Stomach (tissue), 9 donors: Measurements from ENCODE around the gene ITGA7. TPM values are rescaled to one million over a fixed set of nuclear protein-coding genes. Genes with fewer than 3 reads are reported as not detected.

Source experiments
- DNase-seq, 2 donors: peaks; one replicate each; pipeline versions ENCODE4 v3.0.0 to v3.0.0-alpha.2; 2013 to 2019
- H3K27ac ChIP-seq, 5 donors: fragments of 200-600 bp in 4 of 5; sonication (generic) in 4 of 5; one replicate each; pipeline ENCODE4 v1.5.1; 2013 to 2019; ENCODE audit warnings: mild to moderate bottlenecking in 1 of 5, moderate library complexity in 1 of 5
- H3K27me3 ChIP-seq, 3 donors: fragments of 200-600 bp; sonication (generic); one replicate each; pipeline ENCODE4 v1.5.1; 2017 to 2019; ENCODE audit warnings: mixed run types in 1 of 3
- H3K36me3 ChIP-seq, 4 donors: fragments of 200-600 bp; sonication (generic); 1 replicate in 3 of 4; 2 replicates in 1 of 4; pipeline ENCODE4 v1.5.1; 2016 to 2019
- H3K4me1 ChIP-seq, 4 donors: fragments of 200-600 bp; sonication (generic); one replicate each; pipeline ENCODE4 v1.5.1; 2016 to 2019
- H3K4me3 ChIP-seq, 4 donors: fragments of 200-600 bp; sonication (generic) in 3 of 4; one replicate each; pipeline ENCODE4 v1.5.1; 2016 to 2019; ENCODE audit warnings: mild to moderate bottlenecking in 1 of 4
- H3K9me3 ChIP-seq, 4 donors: fragments of 200-600 bp; sonication (generic); one replicate each; pipeline ENCODE4 v1.5.1; 2016 to 2019
- EP300 ChIP-seq: sonication (generic); formaldehyde crosslinking; IDR thresholded peaks from one replicate; pipeline ENCODE4 v1.6.1; 2017; ENCODE audit warnings: antibody characterized with exemption
- POLR2A ChIP-seq, 4 donors: fragments of 450-650 bp; IDR thresholded peaks; one replicate each; pipeline ENCODE4 v1.6.1; 2016; ENCODE audit warnings: antibody characterized with exemption in 4 of 4, control low read depth in 2 of 4, mild to moderate bottlenecking in 1 of 4, moderate library complexity in 1 of 4
- POLR2AphosphoS5 ChIP-seq, 3 donors: sonication (generic); formaldehyde crosslinking; IDR thresholded peaks; one replicate each; pipeline ENCODE4 v1.6.1; 2016; ENCODE audit warnings: antibody characterized with exemption in 3 of 3
- WGBS, 5 donors: extraction: QIAGEN DNeasy Blood & Tissue Kit in 3 of 5; methylation state at CpG; one replicate each; pipeline versions ENCODE4 v1.1.5 to v1.1.7; 2013 to 2018; 5-methylcytosine and 5-hydroxymethylcytosine counted together
- intact Hi-C: fragments of 100-400 bp; cut with DNase I; formaldehyde crosslinking; loops from one replicate; pipeline ENCODE4 v1.15.1; 2023; ENCODE audit warnings: low total_unique reads
- polyA plus RNA-seq, 3 donors: library from polyadenylated mRNA; stranded (reverse); fragments of 200-250 nt; gene quantifications; one replicate each; pipeline ENCODE4 v1.2.3, GENCODE V29; 2013
- total RNA-seq, 5 donors: library from RNA; depleted of rRNA; stranded (reverse); fragments of >200 nt; gene quantifications; one replicate each; pipeline versions ENCODE4 v1.1.0 to v1.2.3, GENCODE V29; 2014 to 2016
- TF ChIP-seq, protein P1 (sequence below), 7 experiments: fragments of 450-650 bp in 4 of 7; fragments of 200-600 bp in 3 of 7; sonication (generic) in 3 of 7; IDR thresholded peaks; one replicate each; pipeline ENCODE4 v1.5.1; 2016 to 2019; ENCODE audit warnings: antibody characterized with exemption in 7 of 7, control low read depth in 2 of 7, mild to moderate bottlenecking in 1 of 7
- donor health status: healthy with polysubstance abuse.
- donor health status: Bipolar disorder and iron deficiency.
- donor health status: healthy.

The ITGA7 gene
- total and polyA plus RNA-seq, 8 donors, result 3.5 to 188 (median 46.3) TPM

DNA sequence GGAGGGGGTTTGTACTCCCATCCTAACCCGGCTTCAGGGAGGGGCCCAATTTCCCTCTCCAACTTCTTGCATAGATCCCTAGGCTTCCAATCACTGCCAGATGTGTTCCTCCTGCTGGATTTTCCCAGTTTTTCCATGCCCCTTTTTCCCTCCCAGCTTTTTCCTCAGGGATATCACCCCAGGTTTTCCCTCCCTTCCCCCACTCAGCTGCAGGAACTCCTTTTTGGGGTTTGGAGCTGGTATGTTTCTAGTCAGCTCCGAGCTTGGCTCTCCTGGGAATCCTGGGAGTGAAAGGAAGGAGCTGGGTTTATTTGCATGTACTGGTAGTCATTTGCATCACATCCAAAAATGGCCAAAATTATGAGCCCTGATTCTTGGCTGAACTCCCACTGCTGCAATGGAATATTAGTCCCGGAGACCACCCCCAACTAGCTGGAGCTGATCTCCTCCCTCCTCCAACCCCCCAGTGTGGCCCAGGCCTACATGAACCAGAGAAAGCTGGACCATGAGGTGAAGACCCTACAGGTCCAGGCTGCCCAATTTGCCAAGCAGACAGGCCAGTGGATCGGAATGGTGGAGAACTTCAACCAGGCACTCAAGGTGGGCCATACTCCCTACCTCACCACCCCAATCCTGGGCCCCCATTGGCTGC, 11.0 kb upstream of the ITGA7 start:
- Histone ChIP-seq H3K4me1 (peaks cover 75 to 85% (median 82%) of the 10 kb centered on the region in 4 donors), H3K36me3 (peaks cover 0 to 24% (median 6%) of the 10 kb centered on the region in 4 donors), H3K4me3 (no peak overlapping the region), H3K27me3 (no peaks in the 10 kb centered on the region), H3K9me3 (no peaks in the 10 kb centered on the region), H3K27ac (peak overlapping the region; percentile 44 to 100 (median 97))
- 57 to 81% (median 67%) methylated on average over 4 of the region's 4 CpGs for WGBS, 5 donors
- no peak for TF ChIP-seq POLR2AphosphoS5 (IDR thresholded peaks at IDR 0.05)
- TF ChIP-seq, protein P1, sequence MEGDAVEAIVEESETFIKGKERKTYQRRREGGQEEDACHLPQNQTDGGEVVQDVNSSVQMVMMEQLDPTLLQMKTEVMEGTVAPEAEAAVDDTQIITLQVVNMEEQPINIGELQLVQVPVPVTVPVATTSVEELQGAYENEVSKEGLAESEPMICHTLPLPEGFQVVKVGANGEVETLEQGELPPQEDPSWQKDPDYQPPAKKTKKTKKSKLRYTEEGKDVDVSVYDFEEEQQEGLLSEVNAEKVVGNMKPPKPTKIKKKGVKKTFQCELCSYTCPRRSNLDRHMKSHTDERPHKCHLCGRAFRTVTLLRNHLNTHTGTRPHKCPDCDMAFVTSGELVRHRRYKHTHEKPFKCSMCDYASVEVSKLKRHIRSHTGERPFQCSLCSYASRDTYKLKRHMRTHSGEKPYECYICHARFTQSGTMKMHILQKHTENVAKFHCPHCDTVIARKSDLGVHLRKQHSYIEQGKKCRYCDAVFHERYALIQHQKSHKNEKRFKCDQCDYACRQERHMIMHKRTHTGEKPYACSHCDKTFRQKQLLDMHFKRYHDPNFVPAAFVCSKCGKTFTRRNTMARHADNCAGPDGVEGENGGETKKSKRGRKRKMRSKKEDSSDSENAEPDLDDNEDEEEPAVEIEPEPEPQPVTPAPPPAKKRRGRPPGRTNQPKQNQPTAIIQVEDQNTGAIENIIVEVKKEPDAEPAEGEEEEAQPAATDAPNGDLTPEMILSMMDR (IDR thresholded peaks at IDR 0.05), result no peak
- peak in 1 of 2 donors; percentile 69 for DNase-seq
- intact Hi-C loops, result no loop called here

DNA sequence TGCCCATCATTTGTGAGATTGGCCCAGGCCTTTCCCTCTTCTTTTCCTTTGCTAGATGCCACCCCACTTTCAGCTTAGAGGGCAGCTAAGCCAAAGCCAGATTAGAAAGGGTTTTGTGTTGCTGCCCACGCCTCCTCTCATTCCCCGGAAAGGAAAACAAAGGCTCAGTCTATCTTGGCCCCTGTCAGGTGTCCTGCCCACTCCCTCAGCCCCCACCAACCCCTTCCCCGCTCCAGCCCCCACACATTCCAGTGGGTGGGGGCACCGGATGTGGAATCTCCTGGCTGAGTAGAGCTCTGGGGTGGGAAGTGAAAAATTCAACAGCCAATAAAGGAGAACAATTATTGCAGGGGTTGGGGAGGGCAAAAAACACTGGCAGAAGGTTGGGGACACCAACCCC, 10.3 kb upstream of the ITGA7 start:
- Histone ChIP-seq H3K36me3 (peaks cover 0 to 17% (median under 1%) of the 10 kb centered on the region in 4 donors), H3K9me3 (no peaks in the 10 kb centered on the region), H3K4me1 (peaks cover 68 to 83% (median 77%) of the 10 kb centered on the region in 4 donors), H3K27me3 (no peaks in the 10 kb centered on the region), H3K27ac (peak overlapping the region; percentile 44 to 100 (median 97)), H3K4me3 (peak overlapping the region in 1 of 4 donors; percentile 82)
- intact Hi-C loops, result no loop called here
- DNase-seq, result peak in 1 of 2 donors; percentile 43
- WGBS, 5 donors, result 21 to 27% (median 25%) methylated on average over 4 of the region's 4 CpGs
- no peak for TF ChIP-seq EP300
- no peak for TF ChIP-seq POLR2AphosphoS5 (IDR thresholded peaks at IDR 0.05)
- no peak for TF ChIP-seq POLR2A (IDR thresholded peaks at IDR 0.05)
- TF ChIP-seq, protein P1 (IDR thresholded peaks at IDR 0.05), result no peak

DNA sequence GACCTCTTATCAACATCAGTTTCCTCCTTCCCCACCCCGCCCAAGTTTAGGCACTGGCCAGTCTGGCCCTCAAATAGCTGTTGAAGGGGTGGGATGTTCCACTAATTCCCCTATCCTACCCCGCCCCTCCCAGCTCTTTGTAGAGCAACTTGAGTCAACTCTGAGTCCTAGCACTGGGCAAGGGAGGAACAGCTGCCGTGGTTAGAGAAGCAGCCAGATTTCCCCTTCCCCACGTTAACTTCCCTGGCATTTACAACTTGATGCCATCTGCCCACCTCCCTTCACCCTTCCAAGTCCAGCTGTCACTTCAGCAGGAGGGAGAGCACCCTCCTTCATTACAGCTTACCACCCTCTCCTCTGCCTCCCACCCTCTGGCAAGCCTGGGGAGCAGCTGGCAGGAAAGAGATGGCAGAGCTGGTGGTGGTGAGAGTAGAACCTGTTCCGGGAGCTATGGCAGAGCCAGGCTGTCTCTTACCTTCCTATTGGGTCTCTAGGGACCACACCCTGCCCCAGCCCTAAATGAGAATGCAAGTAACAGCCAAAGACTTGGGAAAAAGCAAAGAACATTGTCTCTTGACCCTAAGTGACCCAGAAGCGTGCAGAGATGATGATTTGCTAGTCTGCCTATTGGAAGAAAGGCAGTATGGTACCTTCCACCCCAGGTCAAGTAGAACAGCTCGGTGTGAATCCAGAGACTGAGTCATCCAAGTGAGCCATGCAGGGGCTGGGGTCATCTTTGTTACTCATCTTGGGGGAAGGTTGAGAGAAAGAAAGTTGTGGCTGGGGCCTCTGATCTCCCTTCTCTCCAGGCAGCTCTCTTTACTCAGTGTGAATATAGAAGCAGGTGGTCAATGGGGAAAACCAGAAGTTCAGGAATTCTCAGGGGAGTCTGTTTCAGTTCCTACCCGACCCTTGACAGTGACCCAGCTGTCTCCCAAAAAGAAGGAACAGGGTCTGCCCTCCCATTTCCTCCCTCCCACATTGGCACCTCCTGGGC, 9.6 kb upstream of the ITGA7 start:
- Histone ChIP-seq H3K4me1 (peaks cover 67 to 80% (median 74%) of the 10 kb centered on the region in 4 donors), H3K27ac (peak overlapping the region; percentile 89 to 100 (median 98)), H3K36me3 (peaks cover 0 to 13% (median 0%) of the 10 kb centered on the region in 4 donors), H3K4me3 (peak overlapping the region; percentile 56 to 82 (median 64)), H3K9me3 (no peaks in the 10 kb centered on the region), H3K27me3 (no peaks in the 10 kb centered on the region)
- peak in 1 of 2 donors; percentile 26 for DNase-seq
- WGBS, 5 donors, result 24 to 35% (median 32%) methylated on average over 7 to 8 of the region's 8 CpGs
- TF ChIP-seq EP300 (no peak), POLR2A (IDR thresholded peaks at IDR 0.05) (no peak), POLR2AphosphoS5 (IDR thresholded peaks at IDR 0.05) (no peak)
- TF ChIP-seq, protein P1 (IDR thresholded peaks at IDR 0.05), result no peak
- intact Hi-C loops, result no loop called here

DNA sequence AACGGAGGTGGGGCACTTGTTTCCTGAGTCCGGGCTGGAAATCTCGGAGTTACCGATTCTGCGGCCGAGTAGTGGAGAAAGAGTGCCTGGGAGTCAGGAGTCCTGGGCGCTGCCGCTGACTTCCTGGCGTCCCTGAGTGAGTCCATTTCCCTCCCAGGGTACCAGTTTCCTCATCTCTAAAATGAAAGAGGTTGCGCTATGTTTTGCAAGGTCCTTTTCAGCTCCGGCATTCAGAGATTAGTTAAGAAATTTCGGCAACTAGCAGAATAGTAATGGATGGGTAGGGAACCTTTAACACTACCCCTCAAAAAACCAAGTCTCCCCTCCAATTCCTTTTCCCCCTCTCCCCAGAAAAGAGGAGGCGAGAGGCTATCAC, 8.9 kb upstream of the ITGA7 start:
- H3K27me3 ChIP-seq, result no peaks in the 10 kb centered on the region
- no peak for DNase-seq
- 1 to 3% (median 2%) methylated on average over 12 to 13 of the region's 13 CpGs for WGBS, 5 donors
- H3K27ac ChIP-seq, result peak overlapping the region; percentile 89 to 100 (median 98)
- peaks cover 0 to 13% (median 0%) of the 10 kb centered on the region in 4 donors for H3K36me3 ChIP-seq
- intact Hi-C loops, result no loop called here
- TF ChIP-seq EP300, result no peak
- TF ChIP-seq POLR2A (IDR thresholded peaks at IDR 0.05), result no peak
- TF ChIP-seq, protein P1 (IDR thresholded peaks at IDR 0.05), result no peak
- TF ChIP-seq POLR2AphosphoS5 (IDR thresholded peaks at IDR 0.05), result no peak
- no peaks in the 10 kb centered on the region for H3K9me3 ChIP-seq
- peak overlapping the region; percentile 56 to 82 (median 64) for H3K4me3 ChIP-seq
- H3K4me1 ChIP-seq, result peaks cover 60 to 78% (median 70%) of the 10 kb centered on the region in 4 donors
